Progenitor cell of endocrine pancreas (in vitro differentiated cells): ENCODE results near the gene OSBPL8. TPM values are rescaled to one million over a fixed set of nuclear protein-coding genes. Genes with fewer than 3 reads are reported as not detected.
A peak's percentile ranks its signal among the peaks of the same experiment; 100 is the strongest.

Experiments
- DNase-seq: peaks from one replicate; pipeline ENCODE4 v3.0.0; 2021; ENCODE audit warnings: low spot score; ENCODE audit not compliant: unreplicated experiment
- H3K27ac Mint-ChIP-seq: 2 replicates; pipeline ENCODE4 v1.8.0; 2021; ENCODE audit warnings: mild to moderate bottlenecking, moderate library complexity, mixed read lengths
- H3K27me3 Mint-ChIP-seq: 2 replicates; pipeline ENCODE4 v1.8.0; 2021; ENCODE audit warnings: mixed read lengths
- H3K36me3 Mint-ChIP-seq: 2 replicates; pipeline ENCODE4 v1.8.0; 2022; ENCODE audit warnings: mixed read lengths; ENCODE audit not compliant: insufficient read depth
- H3K4me1 Mint-ChIP-seq: 2 replicates; pipeline ENCODE4 v1.8.0; 2021; ENCODE audit warnings: low read depth, mixed read lengths
- H3K4me3 Mint-ChIP-seq: 2 replicates; pipeline ENCODE4 v1.8.0; 2021; ENCODE audit warnings: low read depth, mild to moderate bottlenecking, moderate library complexity, mixed read lengths
- H3K9me3 Mint-ChIP-seq: 2 replicates; pipeline ENCODE4 v1.8.0; 2021; ENCODE audit warnings: low read depth, mixed read lengths
- CTCF ChIP-seq: fragments of 200-600 bp; sonication (generic); IDR thresholded peaks from one replicate; pipeline ENCODE4 v1.5.0; 2021; ENCODE audit warnings: antibody characterized with exemption, mild to moderate bottlenecking; ENCODE audit not compliant: unreplicated experiment
- total RNA-seq: library from RNA; stranded (reverse); gene quantifications from 2 replicates; pipeline ENCODE4 v1.2.1, GENCODE V29; 2021

OSBPL8 gene
- total RNA-seq, 1 donor from 2014 or later = 65.3 TPM

- Mint-ChIP-seq H3K27me3 (no peaks in the 10 kb centered on the region), H3K4me3 (no peak overlapping the region), H3K27ac (no peak overlapping the region), H3K36me3 (peaks cover 23% of the 10 kb centered on the region), H3K4me1 (peaks cover under 1% of the 10 kb centered on the region), H3K9me3 (peaks cover 21% of the 10 kb centered on the region)
- no peak for TF ChIP-seq CTCF
- no peak for DNase-seq
These were observed 68.3 kb downstream of the OSBPL8 start for GRCh38 chr12:76491292-76491691.

- no peak overlapping the region for H3K27ac Mint-ChIP-seq
- H3K36me3 Mint-ChIP-seq = peaks cover 22% of the 10 kb centered on the region
- TF ChIP-seq CTCF = no peak
- peaks cover 4% of the 10 kb centered on the region for H3K4me1 Mint-ChIP-seq
- peaks cover 21% of the 10 kb centered on the region for H3K9me3 Mint-ChIP-seq
- no peak overlapping the region for H3K4me3 Mint-ChIP-seq
- no peaks in the 10 kb centered on the region for H3K27me3 Mint-ChIP-seq
- no peak for DNase-seq
These were observed 68.8 kb downstream of the OSBPL8 start for GRCh38 chr12:76490763-76491162.

- TF ChIP-seq CTCF = no peak
- Mint-ChIP-seq H3K27ac (no peak overlapping the region), H3K36me3 (peaks cover 21% of the 10 kb centered on the region), H3K9me3 (peaks cover 21% of the 10 kb centered on the region), H3K4me1 (peaks cover 4% of the 10 kb centered on the region), H3K27me3 (no peaks in the 10 kb centered on the region), H3K4me3 (no peak overlapping the region)
- DNase-seq = no peak
These were observed 69.8 kb downstream of the OSBPL8 start for GRCh38 chr12:76489737-76490136.

- H3K9me3 Mint-ChIP-seq = no peaks in the 10 kb centered on the region
- TF ChIP-seq CTCF = no peak
- no peaks in the 10 kb centered on the region for H3K27me3 Mint-ChIP-seq
- peaks cover 4% of the 10 kb centered on the region for H3K4me1 Mint-ChIP-seq
- no peak overlapping the region for H3K4me3 Mint-ChIP-seq
- peak overlapping the region; percentile 65 for H3K27ac Mint-ChIP-seq
- peaks cover 7% of the 10 kb centered on the region for H3K36me3 Mint-ChIP-seq
- DNase-seq = no peak
These were observed 73.6 kb downstream of the OSBPL8 start for GRCh38 chr12:76486011-76486410.

GRCh38 chr12:76480796-76481195 lies 78.8 kb downstream of the OSBPL8 start:
- H3K27ac Mint-ChIP-seq = no peak overlapping the region
- H3K4me3 Mint-ChIP-seq = no peak overlapping the region
- DNase-seq = no peak
- H3K27me3 Mint-ChIP-seq = no peaks in the 10 kb centered on the region
- no peak for TF ChIP-seq CTCF
- H3K36me3 Mint-ChIP-seq = peaks cover 7% of the 10 kb centered on the region
- peaks cover 1% of the 10 kb centered on the region for H3K4me1 Mint-ChIP-seq
- peaks cover 4% of the 10 kb centered on the region for H3K9me3 Mint-ChIP-seq
